Measurements from ENCODE around the gene MYOD1.

GRCh38 chr11:17718015-17718414 lies 1.4 kb upstream of the MYOD1 start:
- TF ChIP-seq, protein P1, sequence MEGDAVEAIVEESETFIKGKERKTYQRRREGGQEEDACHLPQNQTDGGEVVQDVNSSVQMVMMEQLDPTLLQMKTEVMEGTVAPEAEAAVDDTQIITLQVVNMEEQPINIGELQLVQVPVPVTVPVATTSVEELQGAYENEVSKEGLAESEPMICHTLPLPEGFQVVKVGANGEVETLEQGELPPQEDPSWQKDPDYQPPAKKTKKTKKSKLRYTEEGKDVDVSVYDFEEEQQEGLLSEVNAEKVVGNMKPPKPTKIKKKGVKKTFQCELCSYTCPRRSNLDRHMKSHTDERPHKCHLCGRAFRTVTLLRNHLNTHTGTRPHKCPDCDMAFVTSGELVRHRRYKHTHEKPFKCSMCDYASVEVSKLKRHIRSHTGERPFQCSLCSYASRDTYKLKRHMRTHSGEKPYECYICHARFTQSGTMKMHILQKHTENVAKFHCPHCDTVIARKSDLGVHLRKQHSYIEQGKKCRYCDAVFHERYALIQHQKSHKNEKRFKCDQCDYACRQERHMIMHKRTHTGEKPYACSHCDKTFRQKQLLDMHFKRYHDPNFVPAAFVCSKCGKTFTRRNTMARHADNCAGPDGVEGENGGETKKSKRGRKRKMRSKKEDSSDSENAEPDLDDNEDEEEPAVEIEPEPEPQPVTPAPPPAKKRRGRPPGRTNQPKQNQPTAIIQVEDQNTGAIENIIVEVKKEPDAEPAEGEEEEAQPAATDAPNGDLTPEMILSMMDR (conservative IDR thresholded peaks at IDR 0.05 in 1 of 2, IDR thresholded peaks at IDR 0.05 in 1 of 2; ENCODE audit: extremely low read depth in 1 of 2, insufficient read depth in 1 of 2, low read depth in 1 of 2, low read length in 2 of 2) = no peak
- TF ChIP-seq EZH2 (IDR thresholded peaks at IDR 0.05; ENCODE audit: borderline replicate concordance, low read length) = no peak

Measured in mammary epithelial cell (primary cell).